AML-193 (cell line): Measurements from ENCODE around the gene ARHGAP21.

Experiments
- DNase-seq, 2 experiments: peaks; one replicate each; lab custom pipeline; 2025; lab: John Stamatoyannopoulos, UW

Gene ARHGAP21

DNA sequence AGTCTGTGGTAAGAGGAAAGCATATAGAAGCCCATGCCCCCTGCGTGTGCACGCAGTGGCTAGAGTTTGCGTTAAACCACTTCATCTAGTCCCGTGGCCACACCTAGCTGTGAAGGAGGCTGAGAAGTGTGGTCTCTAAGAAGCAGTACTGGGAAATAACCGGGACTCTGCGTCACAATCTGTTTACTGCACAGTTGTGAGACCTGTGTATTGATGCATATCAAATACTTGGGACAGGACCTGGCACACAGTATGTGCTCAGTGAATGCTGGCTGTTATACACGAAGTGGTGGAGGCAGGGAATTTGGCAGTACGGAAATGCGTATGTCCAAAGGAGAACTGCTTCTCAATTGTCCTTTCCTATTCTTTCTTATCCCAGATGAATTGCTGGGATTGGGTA is 149.5 kb downstream of the ARHGAP21 start:
- no peak for DNase-seq

DNA sequence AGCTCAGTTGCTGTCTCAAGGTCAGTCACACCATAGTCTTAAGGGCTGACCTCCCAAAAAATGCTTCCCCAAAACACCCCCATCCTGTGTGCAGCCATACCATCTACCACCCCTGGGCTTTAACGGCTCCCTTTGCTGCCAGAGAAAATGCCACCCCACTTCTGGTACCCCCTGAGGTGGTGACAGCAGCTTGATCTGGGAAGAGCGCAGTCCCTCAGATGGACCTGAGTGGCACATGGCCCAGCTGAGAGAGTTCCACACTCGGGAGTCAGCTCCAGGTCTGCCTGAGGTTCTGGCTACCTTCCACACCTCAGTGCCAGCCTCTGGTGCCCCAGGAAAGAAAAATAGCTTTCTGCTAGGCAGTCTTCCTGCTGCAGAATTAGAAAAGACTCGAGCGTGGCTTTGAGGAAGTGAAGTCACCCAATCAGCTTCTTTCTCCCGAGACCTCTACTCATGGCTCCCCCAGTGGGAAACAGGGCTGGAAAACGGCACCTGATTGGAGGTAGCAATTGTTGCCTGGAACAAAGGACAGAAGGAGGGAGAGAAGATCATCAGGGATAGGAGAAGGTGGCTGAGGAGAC is 151.7 kb downstream of the ARHGAP21 start:
- no peak for DNase-seq

DNA sequence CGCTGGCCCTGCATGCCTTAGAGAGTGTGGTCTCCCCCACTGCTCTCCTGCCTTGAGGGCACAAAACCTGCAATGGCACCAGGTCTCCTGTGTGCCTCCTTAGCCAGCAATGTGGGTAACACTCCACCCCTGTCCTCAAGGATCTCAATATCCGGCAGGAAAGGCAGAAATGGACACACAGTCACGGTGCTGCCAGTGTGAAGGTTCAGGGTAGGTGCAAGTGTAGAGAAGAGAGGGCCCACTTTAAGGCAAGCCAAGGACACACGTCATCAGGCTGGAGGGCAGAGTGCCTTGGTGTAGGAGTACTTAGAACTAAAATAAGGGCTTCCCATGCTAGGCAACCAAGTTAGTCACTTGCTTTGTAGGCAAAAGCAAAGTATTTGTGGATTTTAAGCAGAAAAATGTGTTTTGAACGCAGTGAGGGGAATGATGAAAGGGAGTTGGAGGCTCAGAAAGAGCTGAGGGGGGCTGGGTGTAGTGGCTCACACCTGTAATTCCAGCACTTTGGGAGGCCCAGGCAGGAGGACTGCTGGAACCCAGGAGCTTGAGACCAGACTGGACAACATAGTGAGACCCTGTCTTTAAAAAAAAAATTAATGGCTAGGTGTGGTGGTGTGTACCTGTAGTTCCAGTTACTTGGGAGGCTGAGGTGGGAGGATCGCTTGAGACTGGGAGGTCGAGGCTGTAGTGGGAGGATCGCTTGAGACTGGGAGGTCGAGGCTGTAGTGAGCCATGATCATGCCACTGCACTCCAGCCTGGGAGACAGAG is 152.8 kb downstream of the ARHGAP21 start:
- DNase-seq = no peak

DNA sequence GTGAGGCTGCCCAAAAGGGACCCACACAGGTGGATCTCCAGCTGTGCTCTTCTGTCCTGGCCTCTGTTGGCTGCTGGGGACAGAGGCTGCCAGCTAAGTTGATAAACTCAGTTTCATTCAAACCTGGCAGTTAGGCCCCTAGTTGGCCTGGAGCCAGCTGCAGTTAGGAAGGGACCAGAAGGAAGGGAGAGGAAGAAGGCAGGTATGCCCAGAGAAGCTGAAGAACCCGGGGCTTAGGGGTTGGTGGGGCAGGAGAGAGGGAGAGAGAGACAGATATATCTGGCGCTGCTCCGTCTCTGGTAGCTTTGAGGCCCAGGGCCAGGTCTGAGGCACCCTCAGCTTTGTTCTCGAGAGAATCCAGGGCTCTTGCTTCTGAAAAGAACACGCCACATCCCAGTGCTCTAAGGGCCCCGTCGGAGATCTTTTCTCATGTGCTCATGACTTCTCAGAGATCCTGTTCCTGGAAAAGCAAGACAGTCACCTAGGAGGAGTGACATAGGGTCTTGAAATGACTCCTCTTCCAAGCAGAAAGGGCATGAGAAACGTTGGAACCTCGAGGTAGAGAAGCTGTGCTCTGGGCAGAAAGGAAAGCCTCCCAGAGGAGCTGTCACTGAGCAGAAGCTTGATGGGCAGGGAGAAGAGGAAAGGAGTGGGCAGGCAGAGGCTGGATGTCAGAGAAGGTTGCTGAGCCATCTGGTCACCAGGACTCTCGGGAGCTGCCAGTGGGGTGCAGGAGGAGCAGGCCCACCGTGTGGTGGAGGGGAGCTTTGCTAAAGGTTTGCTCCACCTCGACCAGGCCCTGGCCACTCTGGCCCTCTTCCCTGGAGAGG is 153.6 kb downstream of the ARHGAP21 start:
- no peak for DNase-seq

DNA sequence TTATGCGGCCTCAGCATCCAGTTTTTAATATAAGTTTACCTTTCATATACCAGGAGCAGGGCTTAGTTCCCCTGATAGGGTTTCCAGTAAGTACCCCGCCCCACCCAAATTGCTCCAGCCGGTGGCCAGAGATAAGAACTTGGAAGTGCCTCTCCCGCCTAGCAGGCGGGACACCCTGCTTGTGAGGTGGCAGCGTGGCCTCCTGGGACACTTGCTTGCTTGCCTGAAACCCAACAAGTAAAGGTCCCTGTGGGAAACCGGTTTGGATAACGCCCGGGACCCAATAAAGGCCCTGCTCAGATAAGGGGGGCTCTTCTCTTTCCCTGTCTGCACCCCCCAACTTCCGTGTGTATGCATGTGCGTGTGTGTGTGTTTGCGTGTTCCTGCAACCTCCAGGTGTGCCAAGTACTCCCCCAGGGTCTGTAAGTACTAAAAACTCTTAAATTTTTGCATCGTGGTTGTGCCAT is 154.3 kb downstream of the ARHGAP21 start:
- no peak for DNase-seq

DNA sequence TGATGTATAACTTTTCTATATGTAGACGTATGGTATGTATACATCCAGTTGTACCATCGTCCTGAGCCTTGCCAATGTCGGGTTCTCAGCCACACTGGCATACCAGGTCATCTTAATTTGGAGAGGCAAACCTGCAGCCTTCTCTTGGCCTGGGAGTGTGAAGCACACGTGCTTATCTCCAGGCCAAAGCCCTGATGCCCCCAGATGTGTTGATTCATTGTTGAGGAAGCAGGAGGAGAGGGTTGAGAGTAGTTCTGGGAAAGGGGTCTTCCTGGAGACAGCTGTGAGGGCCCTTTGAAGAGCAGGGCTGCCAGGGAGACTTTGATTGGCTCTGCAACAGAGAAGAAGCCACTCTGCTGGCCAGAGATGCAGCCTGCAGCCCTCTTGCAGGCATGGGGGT is 155.6 kb downstream of the ARHGAP21 start:
- no peak for DNase-seq

DNA sequence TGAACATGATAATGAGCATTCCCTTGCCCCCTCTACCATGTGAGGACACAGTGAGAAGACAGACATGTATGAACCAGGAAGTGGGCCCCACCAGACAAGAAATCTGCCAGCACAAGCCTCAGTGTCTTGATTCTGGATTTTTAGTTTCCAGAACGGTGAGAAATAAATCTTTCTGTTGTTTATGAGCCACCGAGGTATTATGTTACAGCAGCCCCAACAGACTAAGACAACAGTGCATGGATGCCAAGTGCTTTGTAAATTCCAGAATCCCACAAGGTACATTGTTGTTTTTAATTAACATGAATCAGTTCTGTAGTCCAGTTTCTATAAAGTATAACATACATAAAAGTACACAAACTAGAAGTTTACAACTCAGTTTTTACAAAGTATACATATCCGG is 162.2 kb downstream of the ARHGAP21 start:
- DNase-seq = no peak

DNA sequence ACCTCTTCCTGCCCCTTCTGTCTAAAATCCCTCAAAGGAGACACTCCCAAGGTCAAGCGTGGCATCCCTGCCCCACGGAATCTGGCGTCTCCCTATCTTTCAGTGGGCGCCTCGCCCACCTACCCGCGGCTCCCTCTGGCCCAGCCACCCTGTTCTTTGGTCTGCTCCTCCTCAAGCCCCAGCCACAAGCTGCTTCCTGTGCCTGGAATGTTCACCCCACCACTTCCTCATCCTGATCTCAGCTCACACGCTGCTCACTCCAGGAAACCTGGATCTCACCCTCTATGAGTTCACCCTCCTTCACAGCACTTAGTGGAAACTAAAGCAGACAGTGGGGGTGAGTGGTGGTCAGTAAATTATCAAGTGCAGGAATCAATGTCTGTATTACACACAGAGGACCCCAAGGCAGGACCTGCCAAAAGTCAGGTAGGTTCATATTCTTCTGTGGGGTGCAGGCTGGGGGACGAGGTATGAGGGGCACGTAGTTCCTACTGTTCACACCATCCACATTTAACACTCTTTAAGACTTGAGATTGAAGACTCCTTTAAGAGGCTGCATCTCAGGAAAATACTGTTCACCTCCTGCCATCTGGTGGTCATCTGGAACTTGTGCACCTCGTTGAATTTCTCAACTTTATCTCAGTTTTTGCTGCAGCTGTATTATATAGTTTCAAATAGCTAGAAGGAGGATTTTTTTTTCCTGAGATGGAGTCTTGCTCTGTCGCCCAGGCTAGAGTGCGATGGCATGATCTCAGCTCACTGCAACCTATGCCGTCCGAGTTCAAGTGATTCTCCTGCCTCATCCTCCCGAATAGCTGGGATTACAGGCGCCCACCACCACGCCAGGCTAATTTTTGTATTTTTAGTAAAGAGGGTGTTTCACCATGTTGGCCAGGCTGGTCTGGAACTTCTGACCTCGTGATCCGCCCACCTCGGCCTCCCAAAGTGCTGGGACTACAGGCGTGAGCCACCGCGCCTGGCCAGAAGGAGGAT is 166.6 kb downstream of the ARHGAP21 start:
- peak; percentile 48 to 68 for DNase-seq

DNA sequence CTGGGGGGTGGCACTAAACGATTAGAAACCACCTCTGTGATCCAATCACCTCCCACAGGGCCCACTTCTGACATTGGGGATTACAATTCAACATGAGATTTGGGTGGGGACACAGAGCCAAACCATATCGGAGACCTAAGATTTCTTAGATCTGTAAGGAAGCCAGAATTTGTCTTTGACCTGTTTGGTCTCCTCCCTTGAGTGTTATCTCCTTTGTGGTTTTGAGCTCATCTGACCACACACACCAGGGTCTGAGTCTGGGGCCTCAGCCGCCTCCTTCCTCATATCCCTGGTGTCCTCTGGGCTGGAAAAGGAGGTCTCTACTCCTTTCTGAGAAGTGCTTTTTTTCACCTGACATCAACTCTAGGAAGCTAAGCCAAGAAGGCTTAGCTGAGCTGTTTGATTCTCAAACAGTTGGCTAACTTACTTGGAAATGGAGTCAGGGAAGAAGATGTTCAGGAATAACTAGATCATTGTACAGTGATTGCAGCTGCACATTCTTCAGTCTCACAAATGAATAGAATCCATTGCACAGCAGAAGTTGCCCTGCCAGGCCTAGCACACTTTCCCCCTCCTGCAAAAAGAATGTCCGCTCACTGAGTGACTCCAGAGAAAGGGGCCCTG is 167.4 kb downstream of the ARHGAP21 start:
- no peak for DNase-seq

DNA sequence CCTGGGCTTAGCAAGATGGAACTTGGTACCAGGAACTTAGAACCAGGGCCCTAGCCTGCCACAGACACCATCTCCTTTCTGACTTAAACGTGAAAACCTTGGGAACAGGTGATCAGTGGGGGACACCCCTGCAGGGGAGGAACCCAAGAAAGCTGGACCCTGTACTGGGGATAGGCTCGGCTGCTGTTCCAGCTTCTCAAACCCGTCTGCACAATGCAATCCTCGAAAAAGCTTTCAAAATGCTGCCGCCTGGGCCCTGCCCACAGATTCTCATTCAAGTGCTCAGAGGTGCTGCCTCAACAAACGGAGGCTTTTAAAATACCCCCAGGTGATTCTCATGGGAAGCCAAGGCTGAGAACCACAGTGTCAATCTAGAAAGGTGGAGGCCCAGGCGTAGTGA is 169.7 kb downstream of the ARHGAP21 start:
- no peak for DNase-seq

DNA sequence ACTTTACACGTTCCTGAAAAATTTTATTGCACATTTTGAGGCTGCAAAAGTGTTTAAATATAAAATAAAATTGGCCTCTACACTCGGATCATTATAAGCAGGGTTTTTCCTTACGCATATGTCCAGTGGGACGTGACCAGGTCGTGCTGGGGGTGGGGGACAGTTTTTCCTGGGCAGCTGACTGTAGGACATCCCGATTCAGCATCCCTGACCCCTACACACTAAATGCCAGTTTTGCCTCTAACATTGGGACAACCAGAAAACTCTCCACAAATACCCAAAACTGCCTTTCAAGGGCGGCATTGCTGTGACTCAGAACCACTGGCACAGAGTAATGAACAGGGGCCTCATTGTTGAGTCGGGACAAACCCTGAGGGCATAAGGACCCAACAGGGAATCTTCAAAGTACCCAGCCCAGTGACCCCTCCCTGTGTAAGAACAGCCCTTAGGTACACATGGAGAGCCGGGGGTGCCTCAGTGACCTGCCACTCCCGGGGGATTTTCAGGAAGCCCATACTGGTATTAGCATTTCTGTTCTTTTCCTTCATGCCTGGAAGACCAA is 170.6 kb downstream of the ARHGAP21 start:
- no peak for DNase-seq

DNA sequence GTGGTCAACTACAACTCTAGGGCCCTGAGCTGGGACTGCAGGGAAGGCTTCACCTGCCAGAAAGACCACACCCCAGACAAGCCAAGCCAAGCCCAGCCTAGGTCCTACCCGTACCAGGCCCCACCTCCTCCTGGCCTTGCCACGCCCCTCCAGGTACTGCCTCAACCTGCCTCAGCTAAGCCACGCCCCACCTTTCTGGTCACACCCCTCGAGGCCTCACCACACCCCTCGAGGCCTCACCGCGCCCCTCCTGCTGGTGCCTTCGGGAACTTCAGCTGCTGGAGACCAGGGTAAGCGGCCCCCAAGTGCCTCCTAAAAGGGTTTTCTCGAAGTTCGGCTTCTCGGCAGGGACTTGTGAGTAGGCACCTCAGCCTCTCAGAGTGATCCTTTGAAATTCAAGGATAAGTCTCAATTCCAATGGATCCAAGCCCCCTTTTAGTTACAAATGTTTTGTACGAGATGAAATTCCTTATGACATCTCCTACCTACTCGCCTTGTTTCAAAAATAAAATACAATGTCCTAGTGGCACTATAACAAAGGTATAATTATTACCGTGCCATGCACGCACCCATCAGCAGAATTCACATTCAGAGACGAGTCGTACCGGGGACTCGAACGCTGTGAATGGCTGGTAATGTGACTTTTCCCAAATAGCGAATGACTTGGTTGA is 171.2 kb downstream of the ARHGAP21 start:
- no peak for DNase-seq

DNA sequence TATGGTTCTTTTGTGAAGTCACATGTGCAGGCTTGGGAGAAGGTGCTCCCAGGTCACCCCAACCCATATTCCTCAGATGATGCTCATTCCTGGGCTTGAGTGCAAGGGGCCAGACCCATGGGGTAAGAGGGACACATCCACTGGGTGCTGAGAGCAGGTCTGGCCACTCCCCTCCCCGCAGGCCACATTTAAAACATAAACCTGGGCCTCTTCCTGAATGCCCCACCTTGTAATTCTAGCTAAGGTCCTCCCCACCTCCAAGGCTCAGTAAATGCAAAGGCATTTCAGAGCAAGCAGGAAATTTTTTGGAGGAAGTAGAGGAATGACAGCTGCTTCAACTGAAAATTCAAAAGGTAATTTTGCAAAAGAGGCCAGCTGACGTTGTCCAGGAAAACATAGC is 172.5 kb downstream of the ARHGAP21 start:
- no peak for DNase-seq

DNA sequence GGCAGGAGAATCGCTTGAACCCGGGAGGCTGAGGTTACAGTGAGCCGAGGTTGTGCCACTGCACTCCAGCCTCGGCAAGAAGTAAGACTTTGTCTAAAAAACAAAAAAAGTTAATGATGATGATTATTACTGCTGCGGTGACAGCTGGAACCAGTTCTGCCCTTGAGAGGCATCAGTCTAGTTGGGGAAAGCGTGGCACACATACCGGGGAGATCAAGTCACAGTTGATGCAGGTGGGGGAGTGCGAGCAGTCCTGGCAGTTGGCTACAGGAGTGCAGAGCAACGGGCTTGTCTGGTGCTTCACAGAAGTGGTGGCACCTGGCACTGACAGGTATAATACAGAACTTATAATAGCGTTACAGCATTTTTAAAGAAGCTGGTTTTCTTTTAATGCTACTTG is 173.0 kb downstream of the ARHGAP21 start:
- DNase-seq = no peak

DNA sequence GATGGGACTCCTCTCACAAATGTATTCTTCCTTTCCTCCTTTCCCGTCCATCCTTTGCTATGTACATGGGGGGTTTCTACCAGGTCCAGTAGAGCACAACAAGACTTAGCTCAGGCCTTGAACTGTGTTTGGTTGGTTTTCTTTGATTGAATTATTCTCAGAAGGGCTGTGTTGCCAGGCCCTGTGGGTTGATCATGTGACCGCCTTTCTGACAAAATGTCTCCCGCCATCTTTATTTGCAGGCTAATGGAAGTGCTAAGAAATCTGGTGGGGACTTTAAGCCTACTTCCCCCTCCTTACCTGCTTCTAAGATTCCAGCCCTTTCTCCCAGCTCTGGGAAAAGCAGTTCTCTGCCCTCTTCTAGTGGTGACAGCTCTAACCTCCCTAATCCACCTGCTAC is 178.1 kb downstream of the ARHGAP21 start:
- no peak for DNase-seq

DNA sequence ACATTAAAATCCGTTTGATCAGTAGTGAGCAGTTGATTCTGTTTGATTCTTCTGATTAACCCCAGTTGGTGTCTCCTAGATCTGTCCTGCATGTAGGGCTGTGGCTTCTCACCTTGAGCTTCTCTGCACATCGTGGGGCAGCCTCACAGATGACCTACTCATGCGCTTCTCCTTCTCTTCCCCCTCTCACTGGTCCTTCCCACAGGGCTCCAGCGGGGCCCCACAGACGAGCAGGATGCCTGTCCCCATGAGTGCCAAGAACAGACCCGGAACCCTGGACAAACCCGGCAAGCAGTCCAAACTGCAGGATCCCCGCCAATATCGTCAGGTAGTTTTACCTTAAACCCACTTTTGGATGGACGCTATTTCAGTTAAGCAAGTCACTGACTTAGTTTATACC is 178.9 kb downstream of the ARHGAP21 start:
- DNase-seq = no peak

DNA sequence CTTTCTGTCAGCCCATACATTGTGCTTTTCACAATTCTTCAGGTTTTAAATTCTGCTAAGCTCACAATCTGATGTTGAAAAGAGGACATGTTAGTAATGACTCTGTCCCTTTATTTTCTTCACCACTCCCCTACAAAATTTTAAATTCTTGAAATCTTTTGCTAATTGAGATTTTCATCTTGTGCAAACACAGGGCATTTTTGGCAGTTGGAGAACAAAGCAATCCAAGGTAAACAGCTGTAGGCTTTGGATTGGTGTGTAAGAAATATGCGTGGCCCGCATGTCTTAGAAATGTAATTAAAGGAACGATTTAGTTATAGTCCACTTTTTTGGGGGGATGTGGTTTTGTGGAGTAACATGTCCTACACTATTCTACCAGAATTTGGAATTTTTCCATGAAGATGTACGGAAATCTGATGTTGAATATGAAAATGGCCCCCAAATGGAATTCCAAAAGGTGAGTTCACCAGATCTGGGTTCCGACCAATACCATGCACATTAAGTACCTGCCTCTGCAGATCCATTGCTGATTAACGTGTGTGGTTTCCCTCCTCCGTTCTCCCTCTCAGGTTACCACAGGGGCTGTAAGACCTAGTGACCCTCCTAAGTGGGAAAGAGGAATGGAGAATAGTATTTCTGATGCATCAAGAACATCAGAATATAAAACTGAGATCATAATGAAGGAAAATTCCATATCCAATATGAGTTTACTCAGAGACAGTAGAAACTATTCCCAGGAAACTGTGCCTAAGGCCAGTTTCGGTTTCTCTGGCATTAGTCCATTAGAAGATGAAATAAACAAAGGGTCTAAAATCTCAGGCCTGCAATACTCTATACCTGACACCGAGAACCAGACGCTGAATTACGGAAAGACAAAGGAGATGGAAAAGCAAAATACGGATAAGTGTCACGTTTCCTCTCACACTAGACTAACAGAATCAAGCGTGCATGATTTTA is 181.1 kb downstream of the ARHGAP21 start:
- no peak for DNase-seq

DNA sequence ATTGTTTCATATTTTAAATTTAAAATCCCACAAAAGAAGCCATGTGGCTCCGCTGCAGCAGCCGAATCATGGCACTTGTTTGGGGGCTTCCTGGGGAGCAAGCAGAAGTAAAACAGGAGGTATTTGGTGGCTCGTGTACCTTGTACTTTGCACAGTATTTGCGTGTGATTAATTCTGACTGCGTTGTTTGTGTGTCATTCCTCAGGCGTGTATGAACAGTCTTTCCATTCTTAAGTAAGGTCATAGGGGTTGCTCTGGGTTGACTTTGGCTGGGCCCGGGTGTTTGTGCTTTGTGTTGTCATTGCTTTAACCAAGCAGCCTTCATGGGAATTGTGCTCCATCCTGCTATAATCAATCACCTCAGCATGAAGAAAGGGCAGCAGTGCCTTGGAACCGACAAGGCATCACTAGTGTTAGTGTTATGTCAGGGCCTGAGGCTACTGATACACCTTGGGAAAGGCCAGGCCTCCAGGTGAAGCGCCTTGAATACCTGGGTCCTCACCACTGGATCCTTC is 182.4 kb downstream of the ARHGAP21 start:
- no peak for DNase-seq

DNA sequence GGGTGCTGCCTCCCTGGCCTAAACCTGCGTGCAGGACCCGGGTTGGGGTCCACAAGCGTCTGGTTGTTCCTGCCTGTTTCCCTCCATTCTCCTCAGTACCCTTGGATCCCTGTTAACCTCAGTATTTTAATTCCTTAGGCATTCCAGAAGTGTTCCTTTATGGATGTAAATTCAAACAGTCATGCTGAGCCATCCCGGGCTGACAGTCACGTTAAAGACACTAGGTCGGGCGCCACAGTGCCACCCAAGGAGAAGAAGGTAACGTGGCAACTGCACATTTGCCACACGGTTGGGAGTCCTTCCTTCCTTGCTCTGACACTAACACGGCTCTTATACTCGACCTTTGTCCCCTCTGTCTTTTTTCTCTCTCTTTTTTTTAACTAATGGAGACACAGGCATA is 187.1 kb downstream of the ARHGAP21 start:
- no peak for DNase-seq
